Measurements from ENCODE around the gene GCG. TPM values are rescaled to one million over a fixed set of nuclear protein-coding genes. Genes with fewer than 3 reads are reported as not detected.

GCG gene
- total and polyA plus RNA-seq, 10 of the 15 experiments (the other 5 are each of a cell fraction or from before 2014, with no cell fraction given), result not detected

GRCh38 chr2:162106146-162106551, 45.9 kb downstream of the GCG start:
- no TSS peak for BruUV-seq (replicated peaks)
- H3K4me2 ChIP-seq (ENCODE audit: control insufficient read depth, insufficient read depth), result no peak overlapping the region
- H3K27me3 ChIP-seq (replicated peaks in 1 of 2; ENCODE audit: control insufficient read depth in 2 of 2, insufficient read depth in 2 of 2, low read length in 1 of 2), result no peaks in the 10 kb centered on the region; a peak in 1 of 4 replicates
- no peaks in the 10 kb centered on the region for H3K36me3 ChIP-seq (ENCODE audit: control insufficient read depth in 2 of 2, insufficient read depth in 2 of 2, low read length in 1 of 2)
- SMC1A ChIA-PET (ENCODE audit: uncharacterized antibody, unreplicated experiment), result no interaction called here
- H2AFZ ChIP-seq (ENCODE audit: control insufficient read depth, low read depth, low read length), result no peak overlapping the region
- RAD21 ChIA-PET (ENCODE audit: unreplicated experiment), result no interaction called here
- H3K9ac ChIP-seq (ENCODE audit: control insufficient read depth, insufficient read depth, low read length), result no peak overlapping the region
- in situ Hi-C loops (cut with MboI), result no loop called here
- H3K9me3 ChIP-seq (replicated peaks; ENCODE audit: control insufficient read depth, insufficient read depth, low read length), result no peaks in the 10 kb centered on the region
- FAIRE-seq (no peak), ATAC-seq (no peak), DNase-seq (ENCODE audit: low read depth, low spot score) (no peak)
- no peaks in the 10 kb centered on the region for H4K20me1 ChIP-seq (ENCODE audit: control insufficient read depth, insufficient read depth)
- POLR2A ChIA-PET, result interaction anchor here (0.5 kb wide), 1 partner anchor 103 kb away, joined by 3 read pairs; no protein-coding TSS in a partner anchor
- intact Hi-C loops (cut with micrococcal nuclease; ENCODE audit: unreplicated experiment), result no loop called here
- no peak overlapping the region for H3K4me3 ChIP-seq
- no peak overlapping the region for H3K27ac ChIP-seq (ENCODE audit: control insufficient read depth, insufficient read depth)
- H3K4me1 ChIP-seq (ENCODE audit: control insufficient read depth, insufficient read depth, low read length), result no peaks in the 10 kb centered on the region
- 19% methylated on average over 3 of the region's 3 CpGs for WGBS (ENCODE audit: insufficient coverage, insufficient replicate concordance, low lambda C conversion rate, missing lambda C conversion rate)
- CTCF ChIA-PET, result interaction anchor here (0.9 to 2.0 kb wide), 5 partner anchors 12 to 98 kb away, joined by 3 to 5 read pairs (median 4); partner anchors contain the start of gene DPP4
- no peaks in the 10 kb centered on the region for H3K79me2 ChIP-seq (ENCODE audit: control insufficient read depth, insufficient read depth, low read length)
- TF ChIP-seq PML (IDR thresholded peaks at IDR 0.05; ENCODE audit: low read length), result no peak
- no peak for TF ChIP-seq RAD51 (IDR thresholded peaks at IDR 0.05)
- no peak for TF ChIP-seq ZNF384 (IDR thresholded peaks at IDR 0.05; ENCODE audit: borderline replicate concordance, low read depth, low read length)
- TF ChIP-seq USF2 (IDR thresholded peaks at IDR 0.05; ENCODE audit: borderline replicate concordance, low read depth, low read length), result no peak
- TF ChIP-seq PRDM15 (CRISPR knock-in tag; IDR thresholded peaks at IDR 0.05), result no peak
- TF ChIP-seq, protein P1, sequence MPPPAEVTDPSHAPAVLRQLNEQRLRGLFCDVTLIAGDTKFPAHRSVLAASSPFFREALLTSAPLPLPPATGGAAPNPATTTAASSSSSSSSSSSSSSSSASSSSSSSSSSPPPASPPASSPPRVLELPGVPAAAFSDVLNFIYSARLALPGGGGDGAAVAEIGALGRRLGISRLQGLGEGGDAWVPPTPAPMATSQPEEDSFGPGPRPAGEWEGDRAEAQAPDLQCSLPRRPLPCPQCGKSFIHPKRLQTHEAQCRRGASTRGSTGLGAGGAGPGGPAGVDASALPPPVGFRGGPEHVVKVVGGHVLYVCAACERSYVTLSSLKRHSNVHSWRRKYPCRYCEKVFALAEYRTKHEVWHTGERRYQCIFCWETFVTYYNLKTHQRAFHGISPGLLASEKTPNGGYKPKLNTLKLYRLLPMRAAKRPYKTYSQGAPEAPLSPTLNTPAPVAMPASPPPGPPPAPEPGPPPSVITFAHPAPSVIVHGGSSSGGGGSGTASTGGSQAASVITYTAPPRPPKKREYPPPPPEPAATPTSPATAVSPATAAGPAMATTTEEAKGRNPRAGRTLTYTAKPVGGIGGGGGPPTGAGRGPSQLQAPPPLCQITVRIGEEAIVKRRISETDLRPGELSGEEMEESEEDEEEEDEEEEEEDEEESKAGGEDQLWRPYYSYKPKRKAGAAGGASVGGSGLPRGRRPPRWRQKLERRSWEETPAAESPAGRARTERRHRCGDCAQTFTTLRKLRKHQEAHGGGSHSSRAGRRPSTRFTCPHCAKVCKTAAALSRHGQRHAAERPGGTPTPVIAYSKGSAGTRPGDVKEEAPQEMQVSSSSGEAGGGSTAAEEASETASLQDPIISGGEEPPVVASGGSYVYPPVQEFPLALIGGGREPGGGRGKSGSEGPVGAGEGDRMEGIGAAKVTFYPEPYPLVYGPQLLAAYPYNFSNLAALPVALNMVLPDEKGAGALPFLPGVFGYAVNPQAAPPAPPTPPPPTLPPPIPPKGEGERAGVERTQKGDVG (CRISPR knock-in tag; IDR thresholded peaks at IDR 0.05), result no peak
- TF ChIP-seq JUNB (IDR thresholded peaks at IDR 0.05), result no peak
- no peak for TF ChIP-seq GABPA (IDR thresholded peaks at IDR 0.05; ENCODE audit: low read depth)
- TF ChIP-seq KLF5 (IDR thresholded peaks at IDR 0.05; ENCODE audit: partially characterized antibody), result no peak
- no peak for TF ChIP-seq EZH2 (IDR thresholded peaks at IDR 0.05; ENCODE audit: borderline replicate concordance, control insufficient read depth, low read depth, low read length)
- TF ChIP-seq IKZF1 (conservative IDR thresholded peaks at IDR 0.05), result no peak
- no peak for TF ChIP-seq BHLHE40 (IDR thresholded peaks at IDR 0.05; ENCODE audit: borderline replicate concordance in 1 of 2, low read depth in 2 of 2, low read length in 1 of 2)
- TF ChIP-seq IKZF2 (IDR thresholded peaks at IDR 0.05), result no peak
- no peak for TF ChIP-seq NFYB (IDR thresholded peaks at IDR 0.05; ENCODE audit: insufficient read depth, low read depth, low read length)

Data from GM12878 (cell line).